HG02884 (cell line): ENCODE results near the gene SIK2.

Experiments
- ATAC-seq: cut with Tn5 transposase; IDR thresholded peaks from one replicate; pipeline ENCODE4 v1.9.1; 2021; ENCODE audit warnings: mild to moderate bottlenecking, moderate library complexity; ENCODE audit not compliant: unreplicated experiment

Gene SIK2

DNA sequence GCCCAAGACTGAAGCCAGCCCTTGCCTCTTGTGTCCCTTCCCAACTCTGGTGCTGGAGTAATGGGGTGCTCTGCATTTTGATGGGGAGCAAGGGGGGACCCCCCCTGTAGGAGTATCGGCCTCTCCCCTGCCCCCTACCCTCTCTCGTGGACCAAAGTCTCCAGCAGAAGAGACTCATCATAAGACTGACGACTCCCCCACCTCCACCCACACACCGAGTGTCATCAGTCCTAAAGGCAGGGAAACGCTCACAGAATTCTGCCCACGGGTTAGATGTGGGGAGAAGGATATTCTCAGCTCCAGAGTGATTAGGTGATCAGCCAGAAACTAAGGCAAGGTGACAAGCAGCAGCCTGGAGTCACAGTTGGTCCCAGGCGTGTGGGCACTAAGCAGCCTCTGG is 125.2 kb downstream of the SIK2 start:
- no peak for ATAC-seq

DNA sequence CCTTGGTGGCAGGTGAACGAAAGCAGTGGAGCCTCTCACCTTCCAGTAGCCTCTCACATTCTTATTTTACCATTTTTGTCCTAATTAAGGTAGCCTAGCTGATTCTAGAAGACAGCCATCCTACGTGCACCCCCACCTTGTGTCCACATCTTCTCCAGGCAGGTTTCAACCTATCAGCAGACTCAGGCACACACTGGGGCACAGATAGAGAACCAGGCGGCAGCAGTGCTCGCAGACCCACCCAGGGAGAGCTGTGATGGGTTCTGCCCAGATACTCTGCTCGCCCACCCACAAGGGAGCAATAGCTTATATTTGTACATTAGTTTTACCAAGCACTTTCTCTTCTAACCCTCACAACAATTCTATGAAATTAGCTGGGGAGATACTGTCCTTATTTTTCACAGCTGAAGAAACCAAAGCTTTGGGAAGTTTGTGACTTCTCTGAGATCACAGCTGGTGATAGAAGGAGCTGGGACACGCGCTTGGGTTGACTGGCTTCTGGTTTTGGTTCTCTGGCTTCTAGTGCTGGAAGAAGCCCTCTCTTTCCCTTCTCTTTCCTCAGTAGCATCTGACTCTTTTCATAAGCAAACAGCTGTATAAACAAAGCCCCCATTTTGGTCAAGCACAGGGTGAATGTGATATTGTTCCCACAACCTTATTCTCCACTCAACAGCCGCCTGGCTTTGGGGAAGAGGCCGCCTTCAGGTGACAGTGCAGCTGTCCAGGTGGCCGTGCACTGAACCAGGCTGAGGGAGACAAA is 127.0 kb downstream of the SIK2 start:
- ATAC-seq = no peak

DNA sequence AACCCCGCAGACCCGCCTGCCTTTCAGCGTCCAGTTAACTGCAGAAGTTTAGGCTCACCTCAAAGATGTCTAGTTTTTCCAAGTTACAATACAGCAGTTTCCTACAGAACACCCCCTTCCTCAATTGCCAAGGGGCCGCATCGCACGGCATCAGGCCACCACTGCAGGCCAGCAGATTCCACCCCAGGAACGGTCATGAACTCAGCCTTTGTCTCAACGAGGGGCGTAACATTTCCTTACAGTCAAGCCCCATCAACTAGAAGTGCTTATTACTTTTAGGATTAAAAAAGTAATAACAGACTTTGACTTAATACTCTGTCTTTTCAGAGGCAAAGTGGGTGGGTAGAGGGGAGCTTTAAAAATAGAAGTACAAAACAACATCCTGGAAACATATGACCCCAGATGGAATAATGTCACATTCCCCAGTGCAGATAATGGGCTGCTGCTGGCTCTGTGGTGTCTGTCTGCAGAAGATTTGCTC is 127.6 kb downstream of the SIK2 start:
- no peak for ATAC-seq

DNA sequence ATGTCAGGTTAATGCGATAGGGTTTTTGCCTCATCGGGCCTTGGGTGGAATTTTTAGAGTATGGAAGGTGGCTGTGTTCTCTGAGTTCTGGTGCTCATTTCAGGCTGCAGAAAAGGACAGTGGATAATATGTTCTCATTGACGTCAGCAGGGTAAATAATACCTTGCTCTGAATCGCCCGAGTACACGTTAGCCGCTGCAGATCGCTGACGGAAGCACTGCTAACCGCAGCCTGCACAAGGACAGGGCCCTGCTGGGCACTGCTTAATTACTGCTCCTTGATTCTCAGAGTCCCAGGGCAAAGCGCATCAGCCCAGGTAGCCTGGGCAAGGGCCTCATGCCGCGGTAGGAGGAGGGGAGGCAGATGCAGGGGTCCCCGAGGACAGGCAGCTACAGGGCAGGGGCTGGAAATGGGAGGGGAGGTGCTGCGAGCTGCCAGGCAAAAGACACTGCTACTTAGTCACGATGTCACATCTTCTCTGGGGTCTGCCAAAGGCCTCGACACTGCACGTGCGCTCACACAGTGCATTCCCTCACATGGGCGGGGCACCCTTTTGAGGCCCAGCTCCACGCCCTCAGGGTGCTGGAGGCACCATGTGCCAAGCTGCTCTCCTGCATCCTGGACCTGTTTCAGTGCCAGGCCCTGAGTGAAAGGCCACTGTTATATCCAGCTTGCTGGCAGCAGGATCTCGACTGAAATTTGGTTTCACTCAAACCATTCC is 128.8 kb downstream of the SIK2 start:
- ATAC-seq = no peak

DNA sequence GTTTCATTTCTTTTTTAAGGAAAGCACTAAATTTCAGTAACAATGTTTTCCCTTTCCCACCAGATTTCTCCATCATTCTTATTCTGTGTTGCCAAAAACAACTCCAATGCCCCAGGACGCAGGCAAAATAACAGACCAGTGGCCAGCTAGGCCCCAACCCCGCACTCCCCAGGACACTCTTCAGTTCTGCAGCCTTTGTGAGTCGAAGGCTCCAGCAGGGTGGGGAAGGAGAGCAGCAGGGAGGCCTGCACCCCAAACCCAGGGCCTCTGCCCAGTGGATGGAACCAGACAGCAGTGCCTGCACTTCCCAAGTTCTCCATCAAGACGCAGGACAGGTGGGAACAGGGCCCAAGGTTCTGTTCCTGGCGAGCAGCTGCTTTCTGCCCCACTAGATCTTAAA is 129.6 kb downstream of the SIK2 start:
- ATAC-seq = no peak

DNA sequence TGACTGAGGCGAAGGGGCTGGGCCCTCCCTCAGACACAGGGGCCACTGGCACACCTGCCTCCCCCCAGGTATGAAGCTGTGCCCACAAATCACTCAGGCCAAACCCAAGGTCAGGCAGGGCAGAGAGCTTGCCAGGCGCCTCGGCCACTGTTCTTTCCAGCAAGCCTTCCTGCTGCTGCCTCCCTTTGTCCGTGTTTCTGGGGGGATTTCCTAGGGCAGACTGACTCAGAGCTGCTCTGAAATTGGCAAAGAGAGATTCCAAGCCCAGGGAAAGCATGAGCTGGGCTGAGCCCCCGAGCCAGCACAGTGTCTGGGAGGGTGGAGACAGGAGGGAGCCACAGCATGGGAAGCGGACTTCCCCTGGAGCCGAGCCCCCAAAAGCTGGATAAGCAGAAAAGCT is 130.8 kb downstream of the SIK2 start:
- no peak for ATAC-seq

DNA sequence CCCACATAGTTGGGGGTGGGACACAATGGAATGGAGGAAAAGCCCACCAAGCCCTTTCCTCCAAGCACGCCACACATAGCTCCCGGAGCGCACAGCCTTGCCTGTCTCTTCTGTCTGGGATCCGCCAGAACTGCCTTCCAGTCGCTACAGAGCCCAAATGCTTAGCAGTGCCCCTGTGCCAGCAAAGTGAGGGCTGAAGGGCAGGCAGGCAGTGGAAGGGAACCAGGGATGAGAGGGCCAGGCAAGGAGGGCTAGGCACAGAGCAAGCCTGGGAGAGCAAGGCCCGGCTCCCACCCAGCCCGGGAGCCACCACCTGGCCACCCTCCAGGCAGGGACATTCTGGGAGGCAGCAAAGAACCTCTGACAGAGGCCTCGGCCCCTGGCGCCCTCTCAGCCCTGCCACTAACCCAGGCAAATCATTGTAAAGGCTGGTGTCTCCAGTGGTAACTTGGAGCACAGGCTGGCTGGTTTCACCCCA is 131.4 kb downstream of the SIK2 start:
- ATAC-seq = no peak

DNA sequence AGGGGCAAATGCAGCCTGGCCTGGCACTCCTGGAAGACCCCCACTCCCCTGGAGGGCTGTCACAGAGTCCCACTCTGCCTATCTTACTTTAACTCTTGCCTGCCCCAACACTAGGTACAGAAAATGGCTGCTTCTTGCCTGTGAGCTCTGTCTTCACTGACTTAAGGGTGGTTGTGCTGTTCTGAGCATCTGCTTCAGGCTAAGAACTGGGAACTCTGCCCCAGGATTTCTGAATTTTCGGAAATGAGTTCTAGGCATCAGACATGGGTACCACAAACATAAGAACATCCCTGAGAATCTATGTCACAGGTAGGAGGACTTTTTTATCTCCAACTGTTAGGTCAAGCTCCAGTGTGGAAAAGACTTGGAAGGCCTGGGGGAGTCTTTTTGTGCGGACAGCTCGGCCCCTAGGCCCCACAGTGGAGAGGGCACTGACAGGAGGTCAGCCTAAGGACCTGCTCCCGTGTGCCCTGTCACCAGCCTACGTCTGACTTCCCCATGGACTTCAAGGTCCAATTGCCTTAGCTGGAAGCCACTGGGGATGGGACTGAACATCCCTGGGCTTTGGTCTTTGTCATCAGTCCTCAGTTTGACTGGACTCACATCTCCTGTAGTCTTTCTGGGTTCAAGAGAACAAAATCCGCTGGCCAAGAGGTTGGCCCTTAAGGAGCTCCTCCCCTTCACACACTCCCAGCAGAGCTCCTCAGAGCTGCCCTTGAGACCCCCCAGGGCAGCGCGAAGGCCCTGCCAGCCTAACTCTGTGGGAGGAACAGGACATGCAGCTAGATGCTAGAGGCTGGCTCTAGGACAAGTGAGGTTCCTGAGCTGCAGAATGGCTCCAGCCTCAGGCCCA is 132.1 kb downstream of the SIK2 start:
- no peak for ATAC-seq

DNA sequence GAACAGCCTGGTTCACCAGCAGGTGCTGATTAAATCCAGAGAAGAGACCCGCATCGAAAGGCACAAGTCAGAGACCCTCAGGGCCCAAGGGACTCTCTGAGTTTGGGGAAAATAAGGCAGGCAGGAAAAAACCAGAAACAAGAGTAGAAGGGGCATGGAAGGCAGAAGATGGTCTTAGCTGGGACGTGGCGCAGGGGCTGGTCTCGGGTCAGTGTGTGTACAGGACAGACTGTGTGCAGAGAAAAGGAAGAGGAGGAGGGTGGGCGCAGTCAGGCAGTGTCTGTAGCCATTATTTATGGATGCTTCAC is 132.7 kb downstream of the SIK2 start:
- ATAC-seq = no peak

DNA sequence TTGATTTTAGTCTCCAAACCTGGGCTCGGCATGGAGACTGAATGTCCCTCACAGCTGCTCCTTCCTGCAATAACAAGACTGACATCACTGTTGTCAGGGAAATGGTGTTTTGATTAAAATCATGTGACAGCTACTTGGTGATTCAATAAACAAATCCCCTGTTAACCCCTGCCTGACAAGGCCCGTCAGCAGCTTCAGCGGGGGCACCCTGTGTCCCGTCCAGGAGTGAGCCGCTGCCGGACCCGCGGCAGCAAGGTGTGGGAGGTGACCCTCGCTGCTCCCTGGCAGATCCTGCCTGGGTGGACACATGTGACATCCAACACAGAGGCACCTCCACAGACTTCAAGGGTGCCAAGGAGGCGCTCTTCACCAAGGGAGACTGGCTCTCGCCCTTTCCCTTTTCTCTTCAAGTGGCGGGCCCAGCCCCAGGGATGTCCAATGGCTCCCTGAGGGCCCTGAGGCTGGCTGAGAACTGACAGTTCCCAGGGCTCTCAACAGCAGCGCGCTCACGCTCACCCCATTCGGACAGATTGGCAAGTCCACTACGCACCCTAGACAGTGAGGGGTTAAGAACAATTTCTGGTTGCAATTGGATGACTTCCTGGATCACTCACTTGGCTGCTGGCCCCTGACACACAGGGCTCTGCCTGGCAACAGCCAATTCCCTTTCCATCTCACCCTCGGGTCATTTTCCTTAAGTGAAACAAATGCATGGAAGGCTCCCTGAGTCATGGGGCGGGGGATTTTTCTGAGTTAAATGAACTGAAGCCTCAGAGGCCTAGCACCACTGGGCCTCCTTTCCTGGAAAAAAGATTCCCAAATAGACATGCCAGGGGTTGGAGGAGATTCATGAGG is 133.2 kb downstream of the SIK2 start:
- no peak for ATAC-seq

DNA sequence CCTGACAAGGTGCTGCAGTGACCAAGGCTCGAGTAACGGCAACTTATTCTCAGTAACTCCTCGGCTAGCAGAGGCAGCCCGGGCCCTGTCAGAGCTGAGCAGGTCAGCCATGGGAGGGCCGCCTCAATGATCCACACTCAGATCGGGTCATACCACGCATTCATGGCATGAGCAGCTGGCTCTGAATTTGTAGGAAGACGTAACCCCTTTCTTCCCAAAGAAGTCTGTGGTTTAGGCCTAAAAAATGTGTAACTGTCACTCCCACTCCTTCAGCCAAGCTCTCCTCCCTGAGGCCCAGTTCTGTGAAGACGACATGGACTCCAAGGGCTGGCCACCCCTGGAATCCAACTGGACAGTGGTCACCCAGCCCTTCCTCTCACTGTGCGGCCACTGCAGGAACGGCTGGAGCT is 133.9 kb downstream of the SIK2 start:
- ATAC-seq = no peak

DNA sequence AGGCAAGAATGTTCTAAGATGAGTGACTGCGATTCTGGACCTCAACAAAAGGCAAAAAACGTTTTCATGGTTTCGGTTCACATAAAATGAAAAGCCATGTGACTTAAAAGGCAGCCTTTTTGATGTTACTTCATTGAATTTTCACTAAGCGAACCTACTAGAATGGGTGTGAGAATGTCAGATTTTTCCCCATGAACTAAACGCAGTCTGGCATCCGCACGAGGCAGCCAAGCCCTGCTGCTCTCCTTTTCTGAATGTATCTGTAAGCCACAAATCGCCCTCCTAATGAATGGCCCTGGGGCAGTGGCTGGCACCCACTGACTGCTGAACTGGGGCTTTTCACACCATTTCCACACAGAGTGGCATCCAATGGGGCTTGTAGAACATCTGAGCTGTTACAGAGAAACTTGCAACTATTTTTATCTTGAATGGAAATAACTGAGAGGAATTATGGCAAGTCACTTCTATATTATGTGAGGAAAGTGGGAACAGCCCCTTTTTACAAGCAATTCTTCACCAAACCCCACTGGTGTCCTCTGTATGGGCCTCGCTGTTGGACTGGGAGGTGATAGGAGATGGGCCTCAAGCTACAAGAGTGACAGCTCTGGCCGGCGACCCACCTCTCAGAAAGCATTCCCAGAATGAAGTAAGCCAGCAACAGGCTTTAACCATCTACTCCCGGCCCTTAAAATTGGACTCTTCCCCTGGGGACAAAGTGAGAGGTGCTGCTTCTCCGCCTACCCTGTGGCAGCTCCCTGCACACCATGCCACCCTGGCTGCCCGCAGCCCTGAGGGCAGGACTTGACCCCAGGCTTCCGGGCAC is 134.6 kb downstream of the SIK2 start:
- ATAC-seq = no peak

DNA sequence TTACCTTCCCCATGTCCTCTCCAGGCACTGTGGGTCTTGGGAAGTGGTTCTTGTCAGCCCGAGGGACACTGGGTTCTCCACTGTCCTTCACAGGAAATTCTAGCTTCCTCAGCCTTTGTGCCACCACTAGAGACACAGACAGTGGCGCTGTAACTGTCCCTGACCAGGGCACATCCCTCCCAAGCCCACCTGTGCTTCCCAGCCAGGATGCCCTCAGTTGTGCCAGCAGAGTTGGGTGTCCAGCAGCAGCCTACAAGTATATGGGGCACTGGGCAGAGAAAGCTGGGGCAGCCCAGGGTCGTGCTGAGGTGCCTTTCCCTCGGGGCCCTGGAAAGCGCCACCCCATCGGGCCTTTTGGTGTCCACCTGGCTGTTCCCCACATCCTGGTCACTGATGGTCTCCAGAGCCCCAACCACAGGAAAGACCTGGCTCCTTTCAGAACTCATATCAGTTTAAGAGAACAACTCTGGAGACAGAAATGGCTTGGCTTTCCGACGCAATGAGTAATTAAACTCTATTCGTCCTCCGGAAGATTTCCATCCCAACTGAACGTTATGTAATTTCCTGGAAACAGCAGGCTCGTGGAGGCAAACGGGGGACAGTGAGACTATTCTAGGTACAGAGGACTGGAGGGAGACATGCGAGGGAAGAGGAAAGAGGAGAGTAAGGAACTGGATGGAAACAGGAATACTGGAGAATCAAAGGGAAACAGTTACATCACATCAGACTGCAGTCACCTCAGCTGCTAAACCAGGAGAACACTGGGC is 135.4 kb downstream of the SIK2 start:
- ATAC-seq = no peak

DNA sequence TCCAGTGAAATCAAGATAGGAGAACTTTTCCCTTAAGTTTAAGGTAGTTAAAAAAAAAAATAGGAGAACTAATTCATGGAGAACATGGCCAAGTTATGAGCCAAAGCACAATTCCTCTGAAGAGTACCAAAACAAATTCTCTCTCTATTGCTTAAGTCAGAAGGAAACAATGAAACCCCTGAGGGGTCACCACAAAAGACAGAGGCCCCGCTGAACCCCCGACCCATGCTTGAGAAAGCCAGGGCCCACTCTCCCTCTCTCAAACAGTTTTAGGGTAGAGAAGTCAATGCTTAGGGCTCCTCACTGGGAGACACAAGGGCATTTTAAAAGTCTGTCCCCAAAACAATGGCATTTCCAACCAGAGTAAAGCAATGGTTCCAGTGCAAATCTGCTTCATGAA is 137.1 kb downstream of the SIK2 start:
- no peak for ATAC-seq

DNA sequence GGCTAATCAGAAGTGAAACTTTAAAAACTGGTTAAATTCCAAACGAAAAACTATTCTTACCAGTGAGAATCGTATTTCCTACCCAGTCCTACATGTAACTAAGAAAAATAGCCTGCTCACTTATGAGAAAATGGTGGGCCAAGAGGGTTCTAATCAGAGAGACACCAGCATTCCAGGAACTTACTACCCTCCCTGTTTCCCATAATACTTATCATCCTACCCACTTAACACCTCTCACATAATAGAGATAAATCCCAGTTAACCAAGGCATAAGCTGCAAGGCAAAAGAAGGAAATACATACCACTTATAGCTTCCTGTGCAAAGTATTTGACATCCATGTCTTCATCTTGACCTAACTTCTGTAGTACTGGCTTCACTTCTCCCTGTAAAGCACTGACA is 139.5 kb downstream of the SIK2 start:
- ATAC-seq = no peak

DNA sequence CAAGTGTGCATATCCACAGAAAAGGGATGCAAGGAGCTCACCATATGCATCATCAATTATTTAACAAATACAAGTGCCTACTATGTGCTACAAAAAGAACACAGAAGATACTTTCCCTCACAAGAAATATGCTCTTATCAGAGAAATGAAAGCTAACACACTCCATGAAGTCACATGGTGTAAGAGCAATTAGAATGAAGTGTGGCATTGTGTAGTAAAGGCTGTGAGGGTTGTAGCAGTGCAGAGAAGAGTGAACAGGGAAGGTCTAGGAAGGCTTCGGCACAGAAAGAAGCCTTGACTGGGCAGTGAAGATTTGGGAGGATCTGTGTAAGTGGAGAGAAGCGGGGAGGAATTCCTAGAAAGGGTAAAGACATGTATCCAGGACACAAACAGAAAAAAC is 141.5 kb downstream of the SIK2 start:
- ATAC-seq = no peak

DNA sequence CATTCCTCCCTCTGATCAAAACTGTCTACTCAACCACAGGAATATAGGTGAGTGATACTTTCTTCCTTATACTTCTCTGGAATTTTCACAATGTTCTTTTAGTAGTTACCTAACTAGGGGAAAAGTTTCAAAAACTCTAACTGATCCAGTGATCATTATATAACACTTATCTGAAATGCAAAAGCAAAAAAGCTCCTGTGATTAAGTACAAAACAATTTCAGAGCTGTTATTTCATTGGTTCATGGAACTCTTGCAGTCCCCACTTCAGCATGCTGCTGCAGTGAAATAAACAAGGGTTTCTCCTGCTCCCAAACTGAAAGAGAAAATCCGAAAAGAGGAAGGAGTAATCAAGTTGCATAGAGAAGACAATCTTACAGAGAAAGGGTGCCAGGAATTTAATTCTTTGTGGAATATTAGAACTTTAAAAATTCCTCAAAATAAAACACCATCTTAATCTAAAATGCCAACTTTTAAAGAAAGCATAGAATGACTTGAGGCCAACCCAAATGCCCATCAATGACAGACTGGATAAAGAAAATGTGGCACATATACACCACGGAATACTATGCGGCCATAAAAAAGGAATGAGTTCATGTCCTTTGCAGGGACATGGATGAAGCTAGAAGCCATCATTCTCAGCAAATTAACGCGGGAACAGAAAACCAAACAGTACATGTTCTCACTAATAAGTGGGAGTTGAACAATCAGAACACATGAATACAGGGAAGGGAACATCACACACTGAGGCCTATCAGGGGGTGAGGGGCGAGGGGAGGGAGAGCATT is 143.7 kb downstream of the SIK2 start:
- ATAC-seq = no peak
